C4-2B (cell line): ENCODE data around the gene ST3GAL2.

Experiments used
- ZFX ChIP-seq: fragments of 450-650 bp; IDR thresholded peaks from 2 replicates; pipeline ENCODE4 v1.6.1; 2017
- TF ChIP-seq, protein P1 (sequence below): fragments of 450-650 bp; conservative IDR thresholded peaks from 2 replicates; pipeline ENCODE4 v1.5.1; 2017; ENCODE audit warnings: mild to moderate bottlenecking

DNA sequence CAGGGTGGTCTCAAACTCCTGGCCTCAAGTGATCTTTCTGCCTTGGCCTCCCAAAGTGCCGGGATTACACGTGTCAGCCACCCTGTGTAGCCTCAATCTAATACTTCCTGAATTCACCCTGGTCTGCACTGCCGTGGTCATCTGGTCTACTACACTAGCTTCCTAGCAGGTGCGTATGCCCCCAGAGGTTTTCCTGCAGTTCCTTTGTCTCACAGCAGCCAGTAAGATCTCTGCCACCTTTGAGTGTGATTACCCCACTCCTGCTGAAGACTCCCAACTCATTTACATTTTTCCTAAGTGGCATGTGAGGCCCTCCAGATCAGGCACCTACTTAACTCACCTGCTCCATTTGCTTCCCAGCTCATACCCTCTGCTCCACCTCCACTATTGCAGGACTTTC lies 97.3 kb downstream of the ST3GAL2 start:
- TF ChIP-seq, protein P1, sequence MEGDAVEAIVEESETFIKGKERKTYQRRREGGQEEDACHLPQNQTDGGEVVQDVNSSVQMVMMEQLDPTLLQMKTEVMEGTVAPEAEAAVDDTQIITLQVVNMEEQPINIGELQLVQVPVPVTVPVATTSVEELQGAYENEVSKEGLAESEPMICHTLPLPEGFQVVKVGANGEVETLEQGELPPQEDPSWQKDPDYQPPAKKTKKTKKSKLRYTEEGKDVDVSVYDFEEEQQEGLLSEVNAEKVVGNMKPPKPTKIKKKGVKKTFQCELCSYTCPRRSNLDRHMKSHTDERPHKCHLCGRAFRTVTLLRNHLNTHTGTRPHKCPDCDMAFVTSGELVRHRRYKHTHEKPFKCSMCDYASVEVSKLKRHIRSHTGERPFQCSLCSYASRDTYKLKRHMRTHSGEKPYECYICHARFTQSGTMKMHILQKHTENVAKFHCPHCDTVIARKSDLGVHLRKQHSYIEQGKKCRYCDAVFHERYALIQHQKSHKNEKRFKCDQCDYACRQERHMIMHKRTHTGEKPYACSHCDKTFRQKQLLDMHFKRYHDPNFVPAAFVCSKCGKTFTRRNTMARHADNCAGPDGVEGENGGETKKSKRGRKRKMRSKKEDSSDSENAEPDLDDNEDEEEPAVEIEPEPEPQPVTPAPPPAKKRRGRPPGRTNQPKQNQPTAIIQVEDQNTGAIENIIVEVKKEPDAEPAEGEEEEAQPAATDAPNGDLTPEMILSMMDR: no peak
- no peak for TF ChIP-seq ZFX
